DMS 273 treated with DMSO at 0.1 percent for 48 hours (cell line): Measurements from ENCODE around the gene ALKAL2.

Experiments
- DNase-seq: peaks from one replicate; lab custom pipeline; 2025; lab: John Stamatoyannopoulos, UW

Gene ALKAL2

DNA sequence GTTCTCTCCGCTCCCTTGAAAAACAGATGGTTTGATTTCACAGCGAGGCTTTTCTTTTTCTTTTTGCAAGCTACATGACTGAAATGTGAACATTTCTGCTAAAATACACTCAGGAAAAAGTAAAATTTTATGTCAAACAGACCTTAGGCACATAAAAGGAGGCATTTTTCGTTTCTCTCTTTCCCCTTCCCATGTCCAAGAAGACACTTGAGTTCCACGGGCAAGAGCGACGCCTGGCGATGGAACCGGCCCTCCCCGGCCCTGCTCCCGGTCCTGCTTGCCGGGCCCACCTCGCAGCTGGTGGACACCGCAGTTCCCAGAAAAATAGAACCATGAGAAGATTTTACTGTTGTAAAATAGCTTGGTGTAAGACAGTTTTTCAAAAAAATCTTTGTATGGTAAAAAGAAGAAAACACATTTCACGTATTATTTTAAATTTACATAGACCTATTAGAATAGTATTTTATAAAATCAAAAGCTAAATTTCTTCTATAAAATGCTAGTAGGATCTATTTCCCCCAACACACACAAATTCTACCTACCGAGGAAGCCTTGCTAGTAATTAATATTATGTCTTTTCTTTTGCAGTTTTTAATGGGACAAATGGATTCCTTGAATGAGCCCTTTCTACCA is 2.3 kb upstream of the ALKAL2 start:
- no peak for DNase-seq

DNA sequence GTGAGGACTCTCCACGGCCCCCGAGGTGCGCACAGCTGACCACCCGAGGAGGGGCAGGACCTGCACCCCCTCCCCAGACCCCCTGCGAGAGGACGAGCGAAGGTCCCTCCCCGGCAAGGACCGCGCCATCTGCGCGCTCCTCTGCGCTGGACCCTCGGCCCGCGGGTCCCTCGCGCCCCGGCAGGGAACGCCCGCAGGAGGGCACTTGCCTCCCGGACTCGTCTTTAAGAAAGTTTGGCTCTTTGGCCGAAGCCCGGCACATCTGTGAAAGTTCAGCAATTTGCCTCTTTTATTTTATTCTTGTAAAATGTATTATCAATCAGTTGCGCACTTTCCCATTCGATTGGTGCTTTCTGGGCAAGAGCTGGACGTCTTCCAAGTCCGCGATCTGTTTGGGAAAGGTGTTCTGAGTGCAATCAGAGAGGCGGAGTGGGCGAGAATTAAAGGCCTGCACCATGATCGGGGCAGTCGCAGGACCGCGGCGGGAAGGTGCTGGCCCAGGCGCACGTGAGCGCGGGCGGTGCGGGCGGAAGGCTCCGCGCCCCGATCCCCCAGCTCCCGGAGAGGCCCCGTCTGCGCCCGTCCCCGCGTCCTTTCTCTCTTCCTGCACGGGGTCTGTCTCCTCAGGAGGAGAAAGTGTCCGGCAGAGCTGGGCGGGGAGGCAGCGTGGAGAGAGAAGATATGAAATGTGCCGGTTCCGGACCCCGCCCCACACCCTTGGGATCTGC is 1.6 kb upstream of the ALKAL2 start:
- no peak for DNase-seq

DNA sequence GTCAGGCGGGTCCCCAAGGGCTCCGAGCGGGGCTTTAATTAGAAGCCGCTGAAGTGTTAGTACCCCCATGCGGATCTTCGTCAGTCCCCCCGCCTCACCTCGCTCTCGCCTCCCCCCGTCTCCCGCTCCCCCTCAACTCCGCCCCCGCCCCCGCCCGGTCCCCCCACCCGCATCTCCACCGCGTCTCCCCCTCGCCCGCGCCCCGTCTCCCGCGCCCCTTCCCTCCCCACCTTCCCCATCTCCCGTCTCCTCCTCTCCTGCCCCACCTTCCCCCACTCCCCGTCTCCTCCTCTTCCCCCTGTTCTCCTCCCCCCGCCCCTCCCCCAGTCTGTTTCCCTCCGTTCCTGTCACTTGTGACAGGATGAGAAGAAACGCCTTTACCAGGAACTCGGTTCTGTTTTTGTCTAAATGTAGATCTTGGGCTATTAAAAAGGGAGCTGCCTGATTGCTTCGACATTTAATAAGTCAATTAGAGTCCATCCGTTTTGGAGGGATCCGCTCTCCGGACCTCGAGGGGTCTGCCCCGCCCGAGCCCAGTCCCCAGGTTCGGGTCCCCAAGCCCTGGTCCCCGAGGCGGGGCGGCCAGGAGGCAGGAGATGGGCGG is 969 bp upstream of the ALKAL2 start:
- no peak for DNase-seq

DNA sequence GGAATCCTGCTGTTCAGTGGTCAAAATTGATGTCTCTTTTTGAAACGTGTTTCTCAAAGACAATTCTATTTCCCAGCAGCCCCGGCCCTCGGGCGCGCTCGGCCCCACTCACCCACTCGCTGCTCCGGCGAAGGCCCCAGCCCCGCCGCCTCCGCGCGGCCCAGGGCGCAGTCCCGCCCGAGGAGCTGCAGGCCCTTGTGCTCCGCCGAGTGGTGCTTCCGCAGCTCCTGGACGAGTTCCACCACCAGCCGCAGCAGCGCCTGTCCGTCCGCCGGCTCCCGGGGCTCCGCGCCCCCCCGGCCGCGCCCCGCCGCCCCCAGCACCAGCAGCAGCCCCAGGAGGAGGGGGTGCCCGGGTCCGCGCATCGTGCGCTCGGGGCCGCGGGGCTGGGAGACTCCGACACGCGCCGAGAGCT is 413 bp downstream of the ALKAL2 start:
- no peak for DNase-seq

DNA sequence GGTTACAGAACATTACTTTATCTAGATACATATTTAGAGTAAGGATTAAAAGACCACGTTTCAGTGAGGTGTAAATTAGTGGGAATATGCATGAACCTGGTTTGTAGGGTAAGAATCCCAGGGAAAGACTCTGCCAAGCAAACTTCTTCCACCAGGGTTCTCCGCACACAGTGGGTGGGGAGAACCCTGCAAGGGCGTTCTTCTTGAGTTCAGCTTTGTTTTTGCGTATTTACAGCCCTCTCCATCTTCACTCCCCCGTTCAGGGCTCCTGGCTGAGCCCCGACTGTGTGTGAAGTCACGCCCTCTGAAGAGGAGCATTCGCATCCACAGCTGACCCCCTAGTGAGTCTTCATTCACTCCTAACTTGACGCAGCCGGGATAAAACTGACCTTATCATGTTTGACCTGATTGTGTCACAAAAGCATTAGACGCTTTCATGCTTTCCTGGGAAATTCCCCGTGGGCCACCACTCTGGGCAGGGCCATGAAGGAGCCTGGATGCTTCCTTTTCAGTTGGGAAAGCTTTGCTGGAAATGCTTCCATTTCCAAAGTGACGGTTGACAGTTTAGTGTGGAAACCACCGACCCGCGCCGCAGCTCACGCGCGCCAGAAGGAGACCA is 1.0 kb downstream of the ALKAL2 start:
- no peak for DNase-seq

DNA sequence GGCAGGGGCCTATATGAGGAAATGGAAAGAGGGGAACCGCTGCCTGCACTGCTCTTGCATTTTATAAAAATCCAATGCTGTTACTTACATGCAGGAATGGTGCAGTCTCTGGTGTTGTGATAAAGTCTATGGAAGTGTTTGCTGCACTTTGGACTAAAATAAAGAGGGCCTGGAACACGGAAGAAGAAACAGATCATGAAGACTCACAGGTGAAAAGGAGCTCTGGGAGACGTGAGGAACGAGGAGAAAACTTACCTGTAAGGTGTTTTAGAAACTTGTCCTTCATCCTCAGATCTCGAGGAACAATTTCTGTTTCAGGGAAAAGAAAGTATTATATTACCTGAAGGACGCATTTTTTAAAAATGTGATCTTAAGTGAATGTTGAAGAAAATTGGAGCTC is 1.9 kb downstream of the ALKAL2 start:
- no peak for DNase-seq

DNA sequence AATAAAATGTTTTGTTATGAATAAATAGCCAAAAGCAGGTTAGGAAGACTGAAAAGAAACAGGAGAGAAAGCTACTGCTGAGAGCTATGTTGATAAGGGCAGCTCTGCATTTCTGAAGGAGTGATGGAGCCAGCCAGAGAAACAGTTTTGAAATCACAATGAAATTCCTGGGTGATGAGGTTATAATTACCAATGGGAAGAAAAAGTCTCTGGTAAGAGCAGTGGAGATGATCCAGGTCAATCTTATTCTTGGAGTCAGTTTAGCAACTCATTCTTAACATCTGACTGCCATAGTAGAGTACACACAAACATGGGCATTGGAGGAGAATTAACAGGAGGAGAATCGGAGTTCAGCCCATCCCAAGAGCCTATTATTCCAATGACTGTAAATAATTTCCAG is 2.4 kb downstream of the ALKAL2 start:
- DNase-seq, result no peak

DNA sequence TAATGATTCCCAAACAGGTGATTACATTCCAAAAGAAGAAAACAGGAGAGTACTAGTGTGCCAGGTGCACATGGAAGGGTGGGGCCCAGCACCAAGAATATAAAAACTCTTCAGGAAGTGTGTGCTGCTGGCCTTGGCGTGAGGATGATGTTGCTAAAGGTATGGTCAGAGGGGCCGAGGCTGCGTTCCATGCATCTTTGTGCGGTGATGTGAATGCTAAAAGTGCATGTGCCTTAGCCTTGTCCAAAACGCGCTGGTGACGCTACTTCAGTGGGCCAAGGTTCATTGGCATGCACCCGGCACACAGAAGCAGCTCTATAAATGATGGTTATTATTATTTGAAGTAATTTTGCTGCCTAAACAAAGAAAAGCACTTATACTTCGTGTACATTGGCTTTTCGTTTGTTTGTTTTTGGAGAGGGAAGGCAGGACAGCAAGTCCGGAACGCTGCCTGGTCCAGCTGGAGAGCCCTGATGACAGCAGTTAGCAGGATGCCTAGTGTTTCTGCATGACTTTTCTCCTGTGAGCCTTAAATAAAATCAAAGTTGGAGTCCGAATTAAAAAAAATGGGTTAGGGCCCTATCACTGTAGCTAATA is 2.9 kb downstream of the ALKAL2 start:
- DNase-seq, result no peak

DNA sequence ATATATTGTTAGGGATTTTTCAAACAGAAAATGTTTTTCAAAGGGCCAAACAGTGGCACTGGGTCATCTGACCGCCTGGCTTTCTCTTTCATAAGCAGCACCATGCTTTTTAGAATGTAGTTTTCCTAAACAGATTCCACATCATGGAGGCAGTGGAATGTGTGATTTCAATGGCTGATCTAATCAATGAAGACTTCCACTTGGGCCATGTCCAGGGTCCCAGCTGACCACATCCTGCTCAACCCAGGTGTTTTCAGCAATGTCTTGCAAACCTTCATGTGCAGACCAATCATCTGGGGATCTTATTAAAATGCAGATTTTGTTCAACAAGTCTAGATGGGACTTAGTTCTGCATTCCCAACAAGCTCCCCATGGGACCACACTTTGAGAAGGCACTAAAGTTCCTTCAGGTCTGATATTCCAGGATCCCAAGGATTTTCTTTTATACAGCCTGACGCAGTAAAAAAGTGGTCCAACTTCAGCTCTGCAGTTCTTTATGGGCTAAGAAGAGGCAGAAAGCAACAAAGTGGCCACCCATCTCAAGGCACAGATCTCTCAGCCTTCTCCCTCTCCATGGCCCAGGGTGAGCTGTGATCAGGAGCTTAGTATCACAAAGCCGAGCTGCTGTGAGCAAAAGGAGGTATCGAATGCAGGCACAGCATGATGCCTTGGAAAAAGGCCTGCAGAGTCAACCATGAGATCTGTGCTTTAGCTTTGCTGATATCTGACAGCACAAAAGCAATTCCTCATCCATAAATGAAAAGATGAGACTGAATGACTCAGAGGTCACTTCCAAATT is 3.7 kb downstream of the ALKAL2 start:
- DNase-seq, result no peak

DNA sequence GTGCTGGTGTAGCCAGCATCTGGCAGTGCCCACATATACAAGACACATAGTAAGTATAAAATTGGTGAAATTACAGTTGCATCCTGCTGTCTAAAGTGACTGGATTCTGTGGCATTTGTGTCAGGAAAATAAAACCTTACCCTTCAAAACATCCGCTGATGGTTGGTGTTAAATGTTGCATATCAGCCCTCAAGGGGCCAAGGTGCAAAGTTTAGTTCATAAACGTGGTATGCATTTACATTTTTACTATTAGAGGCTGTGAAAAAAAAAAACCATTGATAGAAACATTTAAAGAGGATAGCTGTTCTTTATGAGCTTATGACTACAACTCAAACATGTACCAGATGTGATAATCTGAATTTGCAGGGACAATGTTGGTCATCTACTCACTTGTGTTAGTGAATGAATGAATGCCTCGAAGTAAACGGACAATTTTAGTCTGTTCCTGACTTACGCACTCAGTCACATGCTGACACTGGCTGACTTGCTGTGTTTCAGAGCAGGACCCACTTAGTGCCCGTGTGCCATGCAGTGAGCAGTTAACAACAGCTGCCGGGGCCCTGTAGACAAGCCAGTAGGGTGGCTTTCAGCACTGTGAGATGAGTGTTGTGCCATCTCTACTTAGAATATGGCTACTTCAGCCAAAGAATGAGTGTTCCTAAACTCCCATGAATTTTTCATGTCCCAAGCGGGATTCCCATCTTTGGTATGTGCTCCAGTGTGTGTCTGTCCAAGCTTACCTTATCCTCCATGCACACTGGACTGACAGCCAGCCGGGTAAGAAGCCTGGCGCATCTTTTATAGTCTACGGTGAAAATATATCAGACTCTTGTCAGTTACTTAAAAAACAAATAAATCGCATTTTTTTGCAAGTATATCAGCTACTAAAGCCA is 5.3 kb downstream of the ALKAL2 start:
- no peak for DNase-seq

DNA sequence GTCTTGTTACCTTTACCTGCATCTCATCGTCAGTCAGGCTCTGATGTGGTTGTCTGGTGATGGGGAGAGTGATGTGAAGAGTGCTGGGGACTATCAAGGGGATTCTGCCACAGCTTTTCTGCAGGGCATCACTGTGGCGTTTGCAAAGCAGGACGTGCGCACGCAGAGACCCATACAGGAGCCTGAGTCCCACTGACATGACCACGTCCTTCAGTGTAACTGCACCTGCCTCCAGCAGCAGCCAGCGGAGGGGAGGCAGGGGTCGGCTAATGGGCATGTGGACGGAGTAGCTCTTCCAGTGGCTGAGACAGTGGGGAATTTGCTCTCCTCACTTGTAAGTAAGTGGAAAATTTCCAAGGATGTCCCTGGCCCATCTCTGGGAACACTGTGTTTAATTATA is 6.5 kb downstream of the ALKAL2 start:
- DNase-seq, result no peak

DNA sequence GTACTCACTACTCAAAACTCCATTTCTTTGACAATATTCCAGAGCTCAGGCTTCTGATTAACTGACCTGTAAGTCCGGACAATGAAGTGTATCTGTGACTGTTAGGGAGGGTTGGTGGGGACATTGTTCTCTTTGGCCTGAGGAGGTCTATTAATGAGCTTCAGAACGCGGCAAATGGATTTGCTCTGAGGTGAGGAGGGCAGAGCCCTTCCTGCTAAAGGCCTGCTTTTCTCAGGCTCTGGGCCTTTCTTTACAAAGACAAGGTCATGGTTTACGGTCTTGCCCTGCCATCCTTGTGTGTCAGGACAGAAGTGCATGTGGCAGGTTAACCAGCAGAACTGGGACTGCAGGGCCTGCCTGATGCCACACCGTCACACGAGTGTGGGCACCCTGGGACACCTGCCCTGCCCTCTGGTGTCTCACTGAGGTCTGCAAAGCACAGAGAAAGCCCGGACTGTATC is 7.2 kb downstream of the ALKAL2 start:
- no peak for DNase-seq

DNA sequence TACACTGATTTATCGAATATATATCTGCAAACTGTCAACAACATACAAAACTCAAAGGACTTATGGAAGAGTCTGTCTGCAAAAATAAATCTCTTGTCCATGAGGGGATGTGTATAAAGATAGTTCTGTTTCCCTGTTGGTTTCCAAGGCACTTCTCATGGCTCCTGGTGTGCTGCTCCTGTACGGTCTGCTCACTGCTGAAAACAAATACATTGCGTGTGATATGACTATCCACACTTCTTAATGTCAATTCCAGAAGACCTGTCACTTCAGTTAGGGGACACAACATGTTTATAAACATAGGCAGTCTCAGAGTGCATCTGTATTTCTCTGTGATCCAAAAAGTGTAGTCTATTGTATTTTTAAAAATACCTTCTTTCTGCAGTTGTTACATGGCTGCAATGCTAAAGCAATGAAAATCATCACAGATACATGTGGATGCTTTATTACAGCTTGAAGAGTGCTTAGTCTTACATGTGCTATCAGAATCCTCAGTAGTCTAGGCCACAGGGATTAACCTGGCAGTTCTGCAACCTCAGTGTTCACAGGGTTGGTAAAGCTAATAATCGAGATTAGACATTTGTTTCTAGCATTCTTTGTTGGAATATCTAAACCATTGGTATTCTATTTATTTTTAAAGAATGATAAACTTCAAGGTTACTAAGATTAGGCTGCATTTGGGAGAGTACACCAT is 7.8 kb downstream of the ALKAL2 start:
- DNase-seq, result no peak

DNA sequence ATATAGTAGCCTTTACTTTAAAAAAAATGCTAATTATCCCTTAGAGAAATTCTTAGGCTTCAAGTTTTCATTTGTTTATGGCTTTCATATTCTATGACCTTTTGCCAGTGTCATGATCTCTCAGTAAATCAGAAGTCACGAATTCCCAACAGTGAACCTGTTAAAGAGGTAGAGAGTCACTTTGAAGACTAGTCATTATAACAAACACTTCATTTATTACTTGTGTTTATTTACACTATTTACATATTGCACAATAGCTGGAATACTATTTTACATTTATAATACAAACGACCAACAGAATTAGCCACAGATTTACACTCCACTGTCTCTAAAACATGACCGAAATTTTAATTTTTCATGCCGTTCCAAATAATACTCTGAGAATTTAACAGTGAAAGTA is 8.5 kb downstream of the ALKAL2 start:
- DNase-seq, result no peak

DNA sequence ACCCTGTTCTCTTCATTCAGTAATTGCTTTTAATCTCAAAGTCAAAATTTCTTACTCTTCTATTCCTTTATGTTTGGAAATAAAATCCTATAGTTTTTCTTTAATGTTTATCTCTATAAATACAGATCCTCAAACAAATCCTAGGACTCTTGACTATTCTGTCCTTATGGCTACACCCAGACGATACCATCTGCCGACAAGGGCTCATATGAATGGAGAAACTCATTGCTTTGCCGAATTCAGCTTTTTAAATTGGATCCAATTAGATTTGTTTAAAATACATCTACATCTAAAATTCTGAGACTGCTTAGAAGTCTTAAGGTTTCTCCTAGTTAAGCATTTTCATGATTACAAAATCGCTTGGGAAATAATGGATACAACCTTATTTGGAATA is 9.0 kb downstream of the ALKAL2 start:
- no peak for DNase-seq

DNA sequence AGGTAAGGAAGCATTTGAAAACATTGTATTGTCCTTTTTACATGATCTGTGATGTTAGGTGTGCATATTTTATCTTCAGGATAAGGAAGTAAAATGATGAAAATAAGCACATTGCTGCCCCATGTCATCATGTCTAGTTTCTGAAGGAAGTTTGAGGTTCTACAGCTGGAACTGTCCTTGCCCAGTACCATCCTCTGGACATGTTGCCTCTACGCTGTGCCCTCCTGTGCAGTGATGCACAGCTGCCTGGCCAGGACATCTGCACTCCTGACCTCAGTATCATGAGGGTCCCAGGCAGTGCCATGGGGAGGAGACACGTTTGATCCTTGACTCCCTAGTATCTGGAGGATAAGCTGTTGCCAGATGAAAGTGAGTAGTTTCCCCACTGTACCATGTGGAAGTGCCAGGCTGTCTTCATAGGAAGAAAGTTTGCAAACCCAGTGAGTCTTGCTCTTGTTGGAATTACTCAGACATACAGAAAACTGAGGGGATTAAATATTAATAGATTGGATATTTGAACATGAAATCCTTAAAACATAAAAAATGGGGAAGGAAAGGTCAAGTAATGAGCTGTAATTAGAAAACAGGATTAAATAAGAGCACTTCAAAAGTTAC is 9.5 kb downstream of the ALKAL2 start:
- DNase-seq, result no peak

DNA sequence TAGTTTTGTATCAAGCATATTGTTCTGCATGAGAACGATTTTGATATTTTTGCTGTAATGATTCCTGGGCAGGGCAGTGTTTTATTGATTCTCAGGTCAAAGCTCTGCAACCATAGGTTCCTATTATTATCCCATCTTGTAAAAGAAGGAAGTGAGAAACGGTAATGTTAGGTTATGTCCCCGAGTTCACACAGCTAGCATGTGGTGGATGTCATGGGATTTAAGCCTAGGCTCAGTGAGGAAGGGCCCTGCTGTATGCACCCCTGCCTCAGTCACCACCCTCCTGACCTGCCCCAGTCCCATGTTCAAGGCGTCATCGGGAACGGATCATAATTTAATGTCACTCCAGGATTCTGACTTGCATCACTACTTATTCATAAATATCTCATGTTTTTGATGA is 12.4 kb downstream of the ALKAL2 start:
- DNase-seq, result no peak

DNA sequence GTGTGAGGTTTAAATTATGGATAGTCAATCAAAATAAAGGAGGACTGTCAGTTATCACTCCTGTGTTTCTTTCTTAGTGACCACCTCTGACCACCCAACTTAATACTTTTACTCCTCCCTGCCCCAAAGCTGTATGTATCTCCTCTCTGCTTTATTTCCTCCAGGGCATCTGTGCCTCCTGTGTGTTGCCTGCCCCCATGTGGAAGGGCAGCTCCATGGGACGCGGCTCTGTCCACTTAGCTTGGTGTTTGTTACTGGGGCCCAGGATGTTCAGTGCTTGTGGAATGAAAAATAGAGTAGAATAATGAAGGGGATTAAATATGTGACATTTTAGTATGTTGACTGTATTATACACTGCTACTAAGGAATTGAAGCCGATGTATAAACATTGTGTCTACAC is 13.4 kb downstream of the ALKAL2 start:
- no peak for DNase-seq

DNA sequence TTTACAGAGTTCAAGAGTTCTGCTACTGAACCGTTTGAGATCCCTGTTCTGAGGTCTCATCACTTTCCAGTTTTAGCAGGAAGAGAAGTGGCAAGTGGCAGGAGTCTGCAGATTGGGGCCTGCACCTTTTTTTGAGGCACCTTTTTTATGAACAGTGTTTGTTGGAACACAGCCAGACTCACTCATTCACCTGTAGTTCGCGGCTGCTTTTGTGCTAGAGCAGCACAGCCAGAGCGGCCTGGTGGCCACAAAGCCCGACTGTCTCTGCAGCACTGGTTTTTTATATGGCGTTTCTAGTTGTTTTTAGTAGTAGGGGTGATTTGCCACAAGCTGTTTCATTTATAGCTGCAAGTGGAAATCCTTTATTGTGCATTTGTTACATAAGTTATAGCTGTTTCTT is 14.6 kb downstream of the ALKAL2 start:
- DNase-seq, result no peak

DNA sequence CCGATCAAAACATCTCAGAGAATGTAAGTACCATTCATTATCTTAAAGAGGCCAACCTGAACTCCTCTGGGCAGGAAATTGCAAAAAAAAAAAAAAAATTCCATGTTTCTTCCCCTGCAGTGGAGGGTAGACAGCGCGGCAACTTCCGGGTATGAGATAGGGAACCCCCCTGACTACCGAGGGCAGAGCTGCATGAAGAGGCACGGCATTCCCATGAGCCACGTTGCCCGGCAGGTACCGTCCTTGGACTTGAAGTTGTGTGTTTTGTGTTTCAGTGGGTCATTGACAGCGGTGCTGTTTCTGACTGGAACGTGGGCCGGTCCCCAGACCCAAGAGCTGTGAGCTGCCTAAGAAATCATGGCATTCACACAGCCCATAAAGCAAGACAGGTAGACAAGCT is 16.0 kb downstream of the ALKAL2 start:
- no peak for DNase-seq
